IMR-90 (cell line): ENCODE results near the gene TMEM92. TPM values are rescaled to one million over a fixed set of nuclear protein-coding genes. Genes with fewer than 3 reads are reported as not detected.

ENCODE experiments used
- ATAC-seq: fragments of 200-7000 bp; cut with Tn5 transposase; 2 replicates; pipeline ENCODE4 v1.9.1; 2020; ENCODE audit warnings: low read depth, mild to moderate bottlenecking, moderate library complexity
- BruUV-seq: library from RNA; stranded (reverse); fragments of 400-500 nt; replicated peaks from 2 replicates; lab custom pipeline; 2021; lab: Mats Ljungman, UMichigan
- CTCF ChIA-PET: fragments of 300-600 bp; formaldehyde crosslinking; extraction: SDS; loops from one replicate; lab custom pipeline; 2021; ENCODE audit warnings: antibody characterized with exemption; lab: Yijun Ruan, JAX
- POLR2A ChIA-PET: fragments of 300-600 bp; sonication (Branson Sonifier 250); formaldehyde crosslinking; loops from one replicate; lab custom pipeline; 2022; ENCODE audit warnings: antibody characterized with exemption; ENCODE audit not compliant: unreplicated experiment; lab: Charles Lee
- DNase-seq: peaks from one replicate; pipeline ENCODE4 v3.0.0; 2013
- H2AFZ ChIP-seq: replicated peaks from 2 replicates; pipeline ENCODE3; 2013; ENCODE audit warnings: low read length, mild to moderate bottlenecking; ENCODE audit not compliant: poor library complexity
- H2AK5ac ChIP-seq: 2 replicates; pipeline ENCODE4 v1.6.1; 2013; ENCODE audit warnings: low read depth, low read length, inconsistent platforms
- H2AK9ac ChIP-seq: replicated peaks from 2 replicates; pipeline ENCODE3; 2013; ENCODE audit warnings: mild to moderate bottlenecking, low read depth, low read length, moderate library complexity; ENCODE audit not compliant: poor library complexity
- H2BK120ac ChIP-seq: 2 replicates; pipeline ENCODE4 v1.6.1; 2013; ENCODE audit warnings: low read depth, low read length, inconsistent platforms
- H2BK15ac ChIP-seq: 3 replicates; pipeline ENCODE4 v1.6.1; 2013; ENCODE audit warnings: low read depth, low read length, inconsistent platforms
- H2BK20ac ChIP-seq: 2 replicates; pipeline ENCODE4 v1.6.1; 2013; ENCODE audit warnings: low read depth, mild to moderate bottlenecking, inconsistent platforms, low read length, moderate library complexity
- H2BK5ac ChIP-seq: 2 replicates; pipeline ENCODE4 v1.6.1; 2013; ENCODE audit warnings: mild to moderate bottlenecking, low read depth, low read length, inconsistent platforms; ENCODE audit not compliant: poor library complexity, severe bottlenecking
- H3K14ac ChIP-seq: replicated peaks from 2 replicates; pipeline ENCODE4 v1.6.1; 2013; ENCODE audit warnings: low read depth, low read length, inconsistent platforms
- H3K18ac ChIP-seq: 2 replicates; pipeline ENCODE4 v1.6.1; 2013; ENCODE audit warnings: low read depth, low read length, control low read depth
- H3K23ac ChIP-seq: 2 replicates; pipeline ENCODE4 v1.6.1; 2013; ENCODE audit warnings: low read depth, low read length, inconsistent platforms
- H3K27ac ChIP-seq: 2 replicates; pipeline ENCODE4 v1.5.1; 2013; ENCODE audit warnings: mild to moderate bottlenecking, control low read depth, low read length; ENCODE audit not compliant: insufficient read depth
- H3K27me3 ChIP-seq: 2 replicates; pipeline ENCODE4 v1.6.1; 2013; ENCODE audit warnings: low read length; ENCODE audit not compliant: control insufficient read depth, insufficient read depth
- H3K36me3 ChIP-seq: 2 replicates; pipeline ENCODE4 v1.6.1; 2013; ENCODE audit warnings: low read length, mixed read lengths; ENCODE audit not compliant: control insufficient read depth, insufficient read depth
- H3K4ac ChIP-seq: 2 replicates; pipeline ENCODE4 v1.6.1; 2013; ENCODE audit warnings: low read depth, low read length, inconsistent platforms
- H3K4me1 ChIP-seq: 2 replicates; pipeline ENCODE4 v1.6.1; 2013; ENCODE audit warnings: low read length, mixed read lengths; ENCODE audit not compliant: control insufficient read depth, insufficient read depth
- H3K4me2 ChIP-seq: 2 replicates; pipeline ENCODE4 v1.6.1; 2013; ENCODE audit warnings: low read depth, mild to moderate bottlenecking, control low read depth, low read length, moderate library complexity
- H3K4me3 ChIP-seq: 2 replicates; pipeline ENCODE4 v1.5.1; 2013; ENCODE audit warnings: low read depth, mild to moderate bottlenecking, control low read depth, low read length, moderate library complexity; ENCODE audit not compliant: insufficient read depth
- H3K56ac ChIP-seq: 2 replicates; pipeline ENCODE4 v1.6.1; 2013; ENCODE audit warnings: low read length, inconsistent platforms; ENCODE audit not compliant: insufficient read depth; ENCODE audit errors: extremely low read depth
- H3K79me1 ChIP-seq, 2 experiments: 2 replicates each; pipeline ENCODE4 v1.6.1; 2013; ENCODE audit warnings: low read length in 2 of 2, inconsistent platforms in 1 of 2, low read depth in 1 of 2
- H3K9ac ChIP-seq: 2 replicates; pipeline ENCODE4 v1.6.1; 2013; ENCODE audit warnings: low read depth, low read length, control low read depth
- H3K9me1 ChIP-seq: 2 replicates; pipeline ENCODE4 v1.6.1; 2013; ENCODE audit warnings: low read length, inconsistent platforms; ENCODE audit not compliant: insufficient read depth
- H3K9me3 ChIP-seq: 2 replicates; pipeline ENCODE4 v1.6.1; 2013; ENCODE audit warnings: low read length; ENCODE audit not compliant: control insufficient read depth, insufficient read depth
- H4K20me1 ChIP-seq: 2 replicates; pipeline ENCODE4 v1.6.1; 2013; ENCODE audit warnings: low read length, inconsistent platforms; ENCODE audit not compliant: insufficient read depth
- H4K5ac ChIP-seq: 2 replicates; pipeline ENCODE4 v1.6.1; 2013; ENCODE audit warnings: mild to moderate bottlenecking, low read depth, low read length, control low read depth
- H4K8ac ChIP-seq, 2 experiments: 2 replicates each; pipeline ENCODE4 v1.6.1; 2013; ENCODE audit warnings: low read depth in 2 of 2, low read length in 2 of 2, control low read depth in 1 of 2, inconsistent platforms in 1 of 2
- H4K91ac ChIP-seq: 2 replicates; pipeline ENCODE4 v1.6.1; 2013; ENCODE audit warnings: low read depth, low read length, inconsistent platforms; ENCODE audit not compliant: insufficient read depth
- BHLHE40 ChIP-seq: fragments of 150-350 bp; IDR thresholded peaks from 2 replicates; pipeline ENCODE4 v1.6.1; 2016; ENCODE audit warnings: mild to moderate bottlenecking, low read depth, low read length
- CEBPB ChIP-seq: IDR thresholded peaks from 2 replicates; pipeline ENCODE4 v1.6.1; 2012; ENCODE audit warnings: low read depth, low read length, improper control_type of control experiment
- CHD1 ChIP-seq: IDR thresholded peaks from 2 replicates; pipeline ENCODE4 v1.6.1; 2012; ENCODE audit warnings: low read depth, low read length, improper control_type of control experiment
- FOS ChIP-seq: fragments of 150-350 bp; IDR thresholded peaks from 2 replicates; pipeline ENCODE4 v1.6.1; 2016; ENCODE audit warnings: low read depth, low read length
- MAZ ChIP-seq: IDR thresholded peaks from 2 replicates; pipeline ENCODE4 v1.6.1; 2012; ENCODE audit warnings: low read depth, mild to moderate bottlenecking, low read length, improper control_type of control experiment, moderate library complexity, borderline replicate concordance
- MXI1 ChIP-seq: IDR thresholded peaks from 2 replicates; pipeline ENCODE4 v1.6.1; 2012; ENCODE audit warnings: low read depth, mild to moderate bottlenecking, low read length, moderate library complexity, borderline replicate concordance
- NFE2L2 ChIP-seq: fragments of 150-350 bp; IDR thresholded peaks from 2 replicates; pipeline ENCODE4 v1.6.1; 2016; ENCODE audit warnings: low read depth, mild to moderate bottlenecking, low read length
- POLR2A ChIP-seq: IDR thresholded peaks from 2 replicates; pipeline ENCODE4 v1.6.1; 2012; ENCODE audit warnings: mild to moderate bottlenecking, low read depth, low read length
- RAD21 ChIP-seq: IDR thresholded peaks from 2 replicates; pipeline ENCODE4 v1.6.1; 2012; ENCODE audit warnings: low read length, improper control_type of control experiment
- RCOR1 ChIP-seq: IDR thresholded peaks from 2 replicates; pipeline ENCODE4 v1.6.1; 2012; ENCODE audit warnings: mild to moderate bottlenecking, low read length, improper control_type of control experiment; ENCODE audit not compliant: insufficient replicate concordance
- RFX5 ChIP-seq: IDR thresholded peaks from 2 replicates; pipeline ENCODE4 v1.8.0; 2012; ENCODE audit warnings: low read depth, mild to moderate bottlenecking, low read length, moderate library complexity
- WGBS, 2 experiments: methylation state at CpG; one replicate each; pipeline versions ENCODE4 v1.1.5 to v1.1.7; 2013; ENCODE audit warnings: missing lambda C conversion rate in 2 of 2; ENCODE audit not compliant: insufficient read length in 1 of 2; ENCODE audit errors: extremely low coverage in 2 of 2; 5-methylcytosine and 5-hydroxymethylcytosine counted together
- dilution Hi-C: fragments of 300-500 bp; cut with HindIII; formaldehyde crosslinking; loops from one replicate; pipeline ENCODE4 v1.14.3; 2018; ENCODE audit warnings: low sequenced_read_pairs; ENCODE audit not compliant: unreplicated experiment
- in situ Hi-C: fragments of 300-500 bp; cut with MboI; formaldehyde crosslinking; loops from 3 replicates; pipeline ENCODE4 v1.14.3; 2019; ENCODE audit warnings: low sequenced_read_pairs, inconsistent platforms, mixed read lengths
- intact Hi-C: fragments of 100-400 bp; cut with micrococcal nuclease; formaldehyde crosslinking; loops from 2 replicates; pipeline ENCODE4 v1.10.0; 2022
- polyA plus RNA-seq, 3 experiments: library from polyadenylated mRNA; depleted of rRNA; stranded (reverse); fragments of >200 nt; gene quantifications; 2 replicates each; pipeline ENCODE4 v1.2.3, GENCODE V29; 2012; ENCODE audit warnings: low replicate concordance in 1 of 3
- total RNA-seq: library from RNA; depleted of rRNA; stranded (reverse); fragments of >200 nt; gene quantifications from 2 replicates; pipeline ENCODE4 v1.2.3, GENCODE V29; 2012
- TF ChIP-seq, protein P1 (sequence below): fragments of 150-350 bp; IDR thresholded peaks from 2 replicates; pipeline ENCODE4 v1.6.1; 2017; ENCODE audit warnings: mild to moderate bottlenecking, antibody characterized with exemption, low read length, low read depth

The TMEM92 gene
- total and polyA plus RNA-seq, 2 of the 4 experiments (the other 2 are of a cell fraction) = 0.18 to 1.7 TPM

DNA sequence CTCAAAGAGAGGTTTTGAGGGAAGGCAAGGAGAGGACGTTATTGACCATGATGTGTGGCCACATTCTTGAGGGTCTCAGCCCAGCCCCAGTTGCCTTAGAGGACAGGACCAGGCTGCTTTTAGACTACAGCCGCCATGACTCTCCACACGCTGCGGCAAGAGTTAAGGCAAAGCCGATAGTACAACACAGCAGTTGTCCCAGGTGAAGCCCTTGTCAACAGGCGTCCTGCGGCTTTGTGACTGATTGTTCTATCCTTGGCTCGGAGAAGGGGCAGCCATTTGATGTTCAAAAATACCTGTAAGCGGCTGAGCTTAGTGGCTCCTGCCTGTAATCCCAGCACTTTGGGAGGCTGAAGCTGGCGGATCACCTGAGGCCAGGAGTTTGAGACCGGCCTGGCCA lies 28.8 kb downstream of the TMEM92 start:
- Histone ChIP-seq H3K4me1 (peaks cover 10% of the 10 kb centered on the region), H4K8ac (no peak overlapping the region), H3K56ac (no peak overlapping the region), H2AFZ (no peak overlapping the region), H2AK5ac (peak overlapping the region; percentile 69), H4K91ac (no peak overlapping the region), H3K4me3 (no peak overlapping the region), H2BK5ac (no peak overlapping the region), H2AK9ac (no peak overlapping the region), H3K9me3 (no peaks in the 10 kb centered on the region), H3K36me3 (no peaks in the 10 kb centered on the region), H3K4me2 (no peak overlapping the region), H4K5ac (no peak overlapping the region), H2BK120ac (no peak overlapping the region), H3K9me1 (peaks cover 8% of the 10 kb centered on the region), H3K79me1 (no peaks in the 10 kb centered on the region), H2BK15ac (no peak overlapping the region), H3K4ac (0 out of 2 replicates have a peak overlapping the region, but pooled peaks have one; percentile 9), H2BK20ac (no peak overlapping the region), H3K9ac (no peak overlapping the region), H3K23ac (no peak overlapping the region), H3K27ac (no peak overlapping the region), H3K27me3 (no peaks in the 10 kb centered on the region), H4K20me1 (no peaks in the 10 kb centered on the region), H3K18ac (no peak overlapping the region), H3K14ac (0 out of 2 replicates have a peak overlapping the region, but pooled peaks have one; percentile 11)
- DNase-seq (no peak), ATAC-seq (no peak)
- POLR2A ChIA-PET = no interaction called here
- 88% methylated on average over 7 of the region's 11 CpGs; no CpG with 5 or more reads in 1 of the 2 experiments for WGBS, 2 experiments
- intact Hi-C loops = loop anchor here (10.0 kb wide), 1 partner anchor 268 kb away; no protein-coding TSS in a partner anchor
- in situ Hi-C loops = loop anchor here (25.0 kb wide), 1 partner anchor 416 kb away; no protein-coding TSS in a partner anchor
- dilution Hi-C loops = no loop called here
- no TSS peak for BruUV-seq
- CTCF ChIA-PET = no interaction called here
- TF ChIP-seq CHD1 (no peak), MXI1 (no peak), FOS (no peak), POLR2A (no peak), CEBPB (no peak), MAZ (no peak), RCOR1 (no peak), BHLHE40 (no peak), RAD21 (no peak), NFE2L2 (no peak), RFX5 (no peak)
- TF ChIP-seq, protein P1, sequence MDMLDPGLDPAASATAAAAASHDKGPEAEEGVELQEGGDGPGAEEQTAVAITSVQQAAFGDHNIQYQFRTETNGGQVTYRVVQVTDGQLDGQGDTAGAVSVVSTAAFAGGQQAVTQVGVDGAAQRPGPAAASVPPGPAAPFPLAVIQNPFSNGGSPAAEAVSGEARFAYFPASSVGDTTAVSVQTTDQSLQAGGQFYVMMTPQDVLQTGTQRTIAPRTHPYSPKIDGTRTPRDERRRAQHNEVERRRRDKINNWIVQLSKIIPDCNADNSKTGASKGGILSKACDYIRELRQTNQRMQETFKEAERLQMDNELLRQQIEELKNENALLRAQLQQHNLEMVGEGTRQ = no peak
